HEK293 (cell line): ENCODE measurements around the gene GPR132.

Experiments used
- CTCF ChIA-PET: fragments of 350-600 bp; formaldehyde crosslinking; extraction: SDS; loops from one replicate; lab custom pipeline; 2021; ENCODE audit warnings: antibody characterized with exemption; lab: Yijun Ruan, JAX
- POLR2A ChIA-PET: fragments of 300-600 bp; formaldehyde crosslinking; extraction: SDS; loops from one replicate; lab custom pipeline; 2020; ENCODE audit warnings: antibody characterized with exemption, inconsistent platforms; lab: Yijun Ruan, JAX
- H3K27ac ChIP-seq: fragments of 200-500 bp; sonication (Bioruptor generic); 2 replicates; pipeline ENCODE4 v1.5.1; 2014; ENCODE audit warnings: low read depth, low read length, control low read depth, inconsistent platforms; ENCODE audit errors: extremely low read depth
- H3K36me3 ChIP-seq, 2 experiments: fragments of 200-500 bp in 1 of 2; sonication (Bioruptor generic) in 1 of 2; 1 replicate in 1 of 2; 2 replicates in 1 of 2; pipeline ENCODE4 v1.5.1; 2014 to 2017; ENCODE audit warnings: inconsistent platforms in 2 of 2, low read length in 2 of 2; ENCODE audit not compliant: control insufficient read depth in 2 of 2, insufficient read depth in 1 of 2
- H3K4me1 ChIP-seq: fragments of 200-500 bp; sonication (Bioruptor generic); 2 replicates; pipeline ENCODE4 v1.5.1; 2014; ENCODE audit warnings: mild to moderate bottlenecking, low read length, inconsistent platforms; ENCODE audit not compliant: control insufficient read depth, insufficient read depth
- H3K4me3 ChIP-seq: 2 replicates; pipeline ENCODE4 v1.5.1; 2011; ENCODE audit warnings: low read depth, mild to moderate bottlenecking, control low read depth, low read length, moderate library complexity
- H3K9me3 ChIP-seq: fragments of 200-500 bp; sonication (Bioruptor generic); 2 replicates; pipeline ENCODE4 v1.5.1; 2014; ENCODE audit warnings: low read depth, low read length, inconsistent platforms; ENCODE audit not compliant: control insufficient read depth, insufficient read depth
- GLIS1 ChIP-seq: fragments of 450-650 bp; formaldehyde crosslinking; IDR thresholded peaks from 2 replicates; pipeline ENCODE4 v1.5.1; 2016; ENCODE audit warnings: missing biosample characterization, missing genetic modification characterization
- KLF8 ChIP-seq: fragments of 450-650 bp; formaldehyde crosslinking; IDR thresholded peaks from 2 replicates; pipeline ENCODE4 v1.5.1; 2016; ENCODE audit warnings: missing biosample characterization, missing genetic modification characterization
- KLF9 ChIP-seq: fragments of 450-650 bp; formaldehyde crosslinking; IDR thresholded peaks from 2 replicates; pipeline ENCODE4 v1.5.1; 2016; ENCODE audit warnings: missing biosample characterization, missing genetic modification characterization, low read depth
- YY2 ChIP-seq: fragments of 450-650 bp; formaldehyde crosslinking; IDR thresholded peaks from 2 replicates; pipeline ENCODE4 v1.5.1; 2016; ENCODE audit warnings: missing biosample characterization, missing genetic modification characterization
- ZBTB11 ChIP-seq: fragments of 450-650 bp; formaldehyde crosslinking; conservative IDR thresholded peaks from 2 replicates; pipeline ENCODE4 v1.5.1; 2016; ENCODE audit warnings: low read depth, missing biosample characterization, missing genetic modification characterization
- ZBTB7A ChIP-seq: fragments of 450-650 bp; formaldehyde crosslinking; IDR thresholded peaks from 2 replicates; pipeline ENCODE4 v1.5.1; 2016; ENCODE audit warnings: low read depth, missing biosample characterization, missing genetic modification characterization
- ZNF214 ChIP-seq: fragments of 450-650 bp; formaldehyde crosslinking; IDR thresholded peaks from 2 replicates; pipeline ENCODE4 v1.5.1; 2017; ENCODE audit warnings: missing biosample characterization, mild to moderate bottlenecking, missing genetic modification characterization, borderline replicate concordance
- ZNF239 ChIP-seq: fragments of 450-650 bp; formaldehyde crosslinking; IDR thresholded peaks from 2 replicates; pipeline ENCODE4 v1.5.1; 2016; ENCODE audit warnings: missing biosample characterization, missing genetic modification characterization
- ZNF26 ChIP-seq: fragments of 450-650 bp; formaldehyde crosslinking; IDR thresholded peaks from 2 replicates; pipeline ENCODE4 v1.5.1; 2016; ENCODE audit warnings: missing biosample characterization, missing genetic modification characterization
- ZNF350 ChIP-seq: fragments of 450-650 bp; formaldehyde crosslinking; IDR thresholded peaks from 2 replicates; pipeline ENCODE4 v1.5.0; 2017; ENCODE audit warnings: missing biosample characterization, mild to moderate bottlenecking, missing genetic modification characterization
- ZNF37A ChIP-seq: fragments of 450-650 bp; IDR thresholded peaks from 2 replicates; pipeline ENCODE4 v1.5.1; 2018; ENCODE audit warnings: missing biosample characterization, missing genetic modification characterization
- ZNF391 ChIP-seq: fragments of 450-650 bp; formaldehyde crosslinking; IDR thresholded peaks from 2 replicates; pipeline ENCODE4 v1.5.1; 2016; ENCODE audit warnings: low read depth, missing biosample characterization, missing genetic modification characterization, borderline replicate concordance
- ZNF404 ChIP-seq: fragments of 450-650 bp; formaldehyde crosslinking; IDR thresholded peaks from 2 replicates; pipeline ENCODE4 v1.5.1; 2017; ENCODE audit warnings: missing biosample characterization, missing genetic modification characterization
- ZNF529 ChIP-seq: fragments of 450-650 bp; formaldehyde crosslinking; IDR thresholded peaks from 2 replicates; pipeline ENCODE4 v1.5.1; 2017; ENCODE audit warnings: missing genetic modification characterization, missing biosample characterization; ENCODE audit not compliant: insufficient replicate concordance
- ZNF670 ChIP-seq: fragments of 450-650 bp; formaldehyde crosslinking; IDR thresholded peaks from 2 replicates; pipeline ENCODE4 v1.5.1; 2016; ENCODE audit warnings: missing biosample characterization, missing genetic modification characterization, low read depth
- ZXDB ChIP-seq: fragments of 450-650 bp; formaldehyde crosslinking; IDR thresholded peaks from 2 replicates; pipeline ENCODE4 v1.5.1; 2016; ENCODE audit warnings: missing biosample characterization, missing genetic modification characterization
- TF ChIP-seq, protein P1 (sequence below): fragments of 450-650 bp; formaldehyde crosslinking; IDR thresholded peaks from 2 replicates; pipeline ENCODE4 v1.5.1; 2016; ENCODE audit warnings: missing biosample characterization, missing genetic modification characterization
- TF ChIP-seq, protein P2 (sequence below): fragments of 450-650 bp; formaldehyde crosslinking; IDR thresholded peaks from 2 replicates; pipeline ENCODE4 v1.5.1; 2016; ENCODE audit warnings: missing biosample characterization, missing genetic modification characterization, borderline replicate concordance
- TF ChIP-seq, protein P3 (sequence below): IDR thresholded peaks from 2 replicates; pipeline ENCODE4 v1.6.1; 2011; ENCODE audit warnings: mild to moderate bottlenecking, low read depth, low read length, borderline replicate concordance
- TF ChIP-seq, protein P4 (sequence below): fragments of 450-650 bp; IDR thresholded peaks from 2 replicates; pipeline ENCODE4 v1.5.1; 2018; ENCODE audit warnings: missing biosample characterization, mild to moderate bottlenecking, missing genetic modification characterization

The GPR132 gene

GRCh38 chr14:105053996-105054395 is 11.2 kb downstream of the GPR132 start:
- Histone ChIP-seq H3K4me1 (peaks cover 2% of the 10 kb centered on the region; the same call in 1 of the 2 replicates), H3K4me3 (no peak overlapping the region), H3K27ac (no peak overlapping the region), H3K9me3 (no peaks in the 10 kb centered on the region), H3K36me3 (no peaks in the 10 kb centered on the region)
- TF ChIP-seq ZNF26, result no peak
- TF ChIP-seq, protein P1, sequence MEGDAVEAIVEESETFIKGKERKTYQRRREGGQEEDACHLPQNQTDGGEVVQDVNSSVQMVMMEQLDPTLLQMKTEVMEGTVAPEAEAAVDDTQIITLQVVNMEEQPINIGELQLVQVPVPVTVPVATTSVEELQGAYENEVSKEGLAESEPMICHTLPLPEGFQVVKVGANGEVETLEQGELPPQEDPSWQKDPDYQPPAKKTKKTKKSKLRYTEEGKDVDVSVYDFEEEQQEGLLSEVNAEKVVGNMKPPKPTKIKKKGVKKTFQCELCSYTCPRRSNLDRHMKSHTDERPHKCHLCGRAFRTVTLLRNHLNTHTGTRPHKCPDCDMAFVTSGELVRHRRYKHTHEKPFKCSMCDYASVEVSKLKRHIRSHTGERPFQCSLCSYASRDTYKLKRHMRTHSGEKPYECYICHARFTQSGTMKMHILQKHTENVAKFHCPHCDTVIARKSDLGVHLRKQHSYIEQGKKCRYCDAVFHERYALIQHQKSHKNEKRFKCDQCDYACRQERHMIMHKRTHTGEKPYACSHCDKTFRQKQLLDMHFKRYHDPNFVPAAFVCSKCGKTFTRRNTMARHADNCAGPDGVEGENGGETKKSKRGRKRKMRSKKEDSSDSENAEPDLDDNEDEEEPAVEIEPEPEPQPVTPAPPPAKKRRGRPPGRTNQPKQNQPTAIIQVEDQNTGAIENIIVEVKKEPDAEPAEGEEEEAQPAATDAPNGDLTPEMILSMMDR (tag by site-specific recombination), result no peak
- TF ChIP-seq, protein P2, sequence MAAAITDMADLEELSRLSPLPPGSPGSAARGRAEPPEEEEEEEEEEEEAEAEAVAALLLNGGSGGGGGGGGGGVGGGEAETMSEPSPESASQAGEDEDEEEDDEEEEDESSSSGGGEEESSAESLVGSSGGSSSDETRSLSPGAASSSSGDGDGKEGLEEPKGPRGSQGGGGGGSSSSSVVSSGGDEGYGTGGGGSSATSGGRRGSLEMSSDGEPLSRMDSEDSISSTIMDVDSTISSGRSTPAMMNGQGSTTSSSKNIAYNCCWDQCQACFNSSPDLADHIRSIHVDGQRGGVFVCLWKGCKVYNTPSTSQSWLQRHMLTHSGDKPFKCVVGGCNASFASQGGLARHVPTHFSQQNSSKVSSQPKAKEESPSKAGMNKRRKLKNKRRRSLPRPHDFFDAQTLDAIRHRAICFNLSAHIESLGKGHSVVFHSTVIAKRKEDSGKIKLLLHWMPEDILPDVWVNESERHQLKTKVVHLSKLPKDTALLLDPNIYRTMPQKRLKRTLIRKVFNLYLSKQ (tag by site-specific recombination), result no peak
- no peak for TF ChIP-seq YY2 (tag by site-specific recombination)
- TF ChIP-seq ZNF670 (tag by site-specific recombination), result no peak
- no peak for TF ChIP-seq ZNF214 (tag by site-specific recombination)
- TF ChIP-seq ZNF529, result no peak
- no peak for TF ChIP-seq ZXDB (tag by site-specific recombination)
- TF ChIP-seq ZBTB11 (tag by site-specific recombination), result no peak
- TF ChIP-seq ZNF404 (tag by site-specific recombination), result no peak
- TF ChIP-seq KLF8 (tag by site-specific recombination), result no peak
- no peak for TF ChIP-seq GLIS1 (tag by site-specific recombination)
- no peak for TF ChIP-seq ZNF37A (tag by site-specific recombination)
- TF ChIP-seq, protein P3, sequence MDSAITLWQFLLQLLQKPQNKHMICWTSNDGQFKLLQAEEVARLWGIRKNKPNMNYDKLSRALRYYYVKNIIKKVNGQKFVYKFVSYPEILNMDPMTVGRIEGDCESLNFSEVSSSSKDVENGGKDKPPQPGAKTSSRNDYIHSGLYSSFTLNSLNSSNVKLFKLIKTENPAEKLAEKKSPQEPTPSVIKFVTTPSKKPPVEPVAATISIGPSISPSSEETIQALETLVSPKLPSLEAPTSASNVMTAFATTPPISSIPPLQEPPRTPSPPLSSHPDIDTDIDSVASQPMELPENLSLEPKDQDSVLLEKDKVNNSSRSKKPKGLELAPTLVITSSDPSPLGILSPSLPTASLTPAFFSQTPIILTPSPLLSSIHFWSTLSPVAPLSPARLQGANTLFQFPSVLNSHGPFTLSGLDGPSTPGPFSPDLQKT, result no peak
- no peak for TF ChIP-seq ZNF391 (tag by site-specific recombination)
- TF ChIP-seq ZBTB7A, result no peak
- TF ChIP-seq ZNF239 (tag by site-specific recombination), result no peak
- TF ChIP-seq, protein P4, sequence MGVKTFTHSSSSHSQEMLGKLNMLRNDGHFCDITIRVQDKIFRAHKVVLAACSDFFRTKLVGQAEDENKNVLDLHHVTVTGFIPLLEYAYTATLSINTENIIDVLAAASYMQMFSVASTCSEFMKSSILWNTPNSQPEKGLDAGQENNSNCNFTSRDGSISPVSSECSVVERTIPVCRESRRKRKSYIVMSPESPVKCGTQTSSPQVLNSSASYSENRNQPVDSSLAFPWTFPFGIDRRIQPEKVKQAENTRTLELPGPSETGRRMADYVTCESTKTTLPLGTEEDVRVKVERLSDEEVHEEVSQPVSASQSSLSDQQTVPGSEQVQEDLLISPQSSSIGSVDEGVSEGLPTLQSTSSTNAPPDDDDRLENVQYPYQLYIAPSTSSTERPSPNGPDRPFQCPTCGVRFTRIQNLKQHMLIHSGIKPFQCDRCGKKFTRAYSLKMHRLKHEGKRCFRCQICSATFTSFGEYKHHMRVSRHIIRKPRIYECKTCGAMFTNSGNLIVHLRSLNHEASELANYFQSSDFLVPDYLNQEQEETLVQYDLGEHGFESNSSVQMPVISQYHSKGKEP (tag by site-specific recombination), result no peak
- no peak for TF ChIP-seq ZNF350 (tag by site-specific recombination)
- TF ChIP-seq KLF9 (tag by site-specific recombination), result no peak
- ChIA-PET CTCF (interaction anchor here (1.0 to 1.3 kb wide), 2 partner anchors 10 to 37 kb away, joined by 3 to 4 read pairs; no protein-coding TSS in a partner anchor), POLR2A (no interaction called here)
